Measurements from ENCODE around the gene GGNBP2. TPM values are rescaled to one million over a fixed set of nuclear protein-coding genes. Genes with fewer than 3 reads are reported as not detected.

The GGNBP2 gene
- total and polyA plus RNA-seq, 2 of the 8 experiments (the other 6 are each of a cell fraction or from before 2014, with no cell fraction given): 29.2 to 35.8 TPM

DNA sequence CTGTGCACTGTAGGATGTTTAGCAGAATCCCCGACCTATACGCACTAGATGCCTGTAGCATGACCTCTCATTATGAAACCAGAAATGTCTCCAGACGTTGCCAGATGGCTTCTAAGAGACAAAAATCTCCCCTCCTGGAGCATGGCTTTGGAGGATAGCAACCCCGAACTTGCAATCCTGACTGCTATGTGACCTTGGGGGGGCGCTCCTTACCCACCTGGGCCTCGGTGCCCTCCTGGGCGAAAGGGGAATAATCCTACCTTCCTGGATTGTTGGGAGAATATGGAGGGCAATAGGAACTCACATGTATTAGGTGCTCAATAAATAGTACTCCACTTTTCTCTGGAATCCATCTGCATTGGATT is 64.8 kb downstream of the GGNBP2 start:
- WGBS, 2 experiments (ENCODE audit: extremely low coverage in 1 of 2, insufficient coverage in 1 of 2, insufficient read length in 1 of 2, insufficient replicate concordance in 2 of 2, low coverage in 1 of 2, low lambda C conversion rate in 2 of 2, missing lambda C conversion rate in 1 of 2): 82% methylated on average over 7 of the region's 7 CpGs; no CpG with 5 or more reads in 1 of the 2 experiments
- Histone ChIP-seq H4K20me1 (replicated peaks in 1 of 2; ENCODE audit: control insufficient read depth in 1 of 2, insufficient read depth in 2 of 2, low read length in 2 of 2) (peaks cover 2 to 3% of the 10 kb centered on the region in 2 experiments), H3K23ac (ENCODE audit: insufficient read length) (no peak overlapping the region), H3K23me2 (ENCODE audit: low read depth, low read length) (no peaks in the 10 kb centered on the region), H3K79me2 (ENCODE audit: control insufficient read depth in 1 of 2, insufficient read depth in 2 of 2, low read length in 2 of 2) (peaks cover 0 to 9% of the 10 kb centered on the region in 2 experiments; a peak in 1 of 4 replicates), H2AFZ (ENCODE audit: low read length) (no peak overlapping the region), H2BK15ac (ENCODE audit: low read length) (no peak overlapping the region), H3K4me2 (ENCODE audit: insufficient read depth in 1 of 2, low read depth in 2 of 2, low read length in 2 of 2) (no peak overlapping the region), H3K56ac (replicated peaks; ENCODE audit: insufficient read length, low read depth, low read length) (no peak overlapping the region), H3K79me1 (ENCODE audit: low read depth, low read length) (peaks cover 6% of the 10 kb centered on the region), H3K27ac (ENCODE audit: low read depth, low read length) (no peak overlapping the region), H3K4me1 (replicated peaks in 1 of 4; ENCODE audit: control insufficient read depth in 3 of 4, insufficient read depth in 4 of 4, low read length in 3 of 4) (peaks cover 5 to 18% (median 13%) of the 10 kb centered on the region in 4 experiments), H3K36me3 (ENCODE audit: control insufficient read depth in 2 of 4, insufficient read depth in 4 of 4, low read length in 3 of 4) (peaks cover 0 to 3% (median 0%) of the 10 kb centered on the region in 4 experiments; a peak in 1 of 8 replicates), H2BK5ac (ENCODE audit: low read depth, low read length) (no peak overlapping the region), H4K8ac (ENCODE audit: extremely low read depth, insufficient read depth, low read length) (no peak overlapping the region), H3K9ac (replicated peaks in 1 of 4; ENCODE audit: extremely low read depth in 1 of 4, low read depth in 3 of 4, low read length in 3 of 4) (no peak overlapping the region), H3K14ac (ENCODE audit: insufficient read length) (no peak overlapping the region), H4K91ac (replicated peaks; ENCODE audit: insufficient read length, low read length) (no peak overlapping the region), H3K27me3 (replicated peaks in 1 of 4; ENCODE audit: control insufficient read depth in 3 of 4, extremely low read depth in 1 of 4, insufficient read depth in 3 of 4, low read length in 3 of 4) (no peaks in the 10 kb centered on the region), H2BK12ac (ENCODE audit: low read depth, low read length) (no peak overlapping the region), H2BK120ac (replicated peaks; ENCODE audit: low read depth, low read length) (no peak overlapping the region), H3K18ac (ENCODE audit: extremely low read depth, low read length) (no peak overlapping the region), H3K4ac (replicated peaks; ENCODE audit: insufficient read length, low read depth, low read length) (no peak overlapping the region), H3K4me3 (ENCODE audit: extremely low read depth in 1 of 4, insufficient read depth in 2 of 4, low read depth in 3 of 4, low read length in 4 of 4) (no peak overlapping the region), H3K9me3 (ENCODE audit: insufficient read depth in 2 of 2, low read depth in 1 of 2, low read length in 1 of 2) (no peaks in the 10 kb centered on the region), H2BK20ac (ENCODE audit: low read length) (no peak overlapping the region), H2AK5ac (ENCODE audit: low read depth, low read length) (no peak overlapping the region), H4K5ac (ENCODE audit: insufficient read length, low read depth, low read length) (no peak overlapping the region)
- CTCF ChIA-PET (ENCODE audit: partially characterized antibody): interaction anchor here (1.0 to 9.9 kb wide), 4 partner anchors 16 to 34 kb away, joined by 4 to 122 read pairs (median 6); no protein-coding TSS in a partner anchor
- DNase-seq (ENCODE audit: low read depth in 1 of 2, low spot score in 2 of 2) (no peak), FAIRE-seq (no peak)
- TF ChIP-seq RAD21 (IDR thresholded peaks at IDR 0.05 in 1 of 2, conservative IDR thresholded peaks at IDR 0.05 in 1 of 2; ENCODE audit: low read depth in 2 of 2, low read length in 2 of 2) (peak; percentile 19 to 51), CTCF (IDR thresholded peaks at IDR 0.05; ENCODE audit: control extremely low read depth in 1 of 3, insufficient read depth in 1 of 3, low read depth in 1 of 3, low read length in 3 of 3) (peak; percentile 4 to 78 (median 59)), USF2 (IDR thresholded peaks at IDR 0.05; ENCODE audit: low read length) (no peak), RXRA (IDR thresholded peaks at IDR 0.05; ENCODE audit: insufficient read depth, low read depth, low read length) (no peak), SP4 (IDR thresholded peaks at IDR 0.05; ENCODE audit: low read length) (no peak)
- POLR2A ChIA-PET (ENCODE audit: partially characterized antibody): interaction anchor here (0.9 kb wide), 1 partner anchor 8 kb away, joined by 4 read pairs; the partner anchor contains the start of gene MRM1
